HG02870 (cell line): Measurements from ENCODE around the gene SBF2.
"Not testable (repeated sequence)": the region's sequence is repeated elsewhere in the genome, so short reads cannot be mapped to it uniquely, and the experiment has no call there.

ENCODE experiments used
- ATAC-seq: cut with Tn5 transposase; IDR thresholded peaks from one replicate; pipeline ENCODE4 v1.9.1; 2021; ENCODE audit warnings: mild to moderate bottlenecking, moderate library complexity; ENCODE audit not compliant: unreplicated experiment

SBF2 gene

DNA sequence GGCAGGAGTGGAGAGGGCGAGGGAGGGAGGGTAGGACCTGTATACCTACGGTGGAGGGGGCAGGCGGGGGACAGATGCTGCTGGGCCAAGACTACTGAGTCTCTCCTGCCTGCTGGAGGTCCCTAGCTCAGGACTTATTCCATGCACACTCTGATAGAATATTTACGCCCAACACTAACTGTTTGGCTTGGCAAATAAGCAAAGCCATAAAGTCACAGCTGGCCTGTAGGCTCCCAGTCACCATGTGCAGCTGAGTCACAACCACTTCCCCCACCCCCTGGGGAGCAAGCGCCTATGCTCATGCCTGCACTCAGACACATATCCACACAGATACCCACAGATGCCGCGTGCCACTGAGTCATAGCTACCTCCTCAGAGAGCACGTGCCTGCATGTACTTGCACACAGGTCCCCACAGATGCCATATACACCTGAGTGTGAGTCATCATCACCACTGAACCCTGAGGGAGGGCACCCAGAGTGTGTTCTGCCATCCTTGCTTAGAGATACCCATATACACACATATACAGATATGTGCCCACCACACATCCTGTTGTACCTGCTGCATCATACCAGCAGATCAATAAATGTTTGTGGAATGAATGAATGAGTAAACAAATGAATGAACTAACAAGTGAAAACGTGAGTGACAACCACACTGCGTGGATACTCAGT, 534.4 kb downstream of the SBF2 start:
- peak; percentile 34 for ATAC-seq

DNA sequence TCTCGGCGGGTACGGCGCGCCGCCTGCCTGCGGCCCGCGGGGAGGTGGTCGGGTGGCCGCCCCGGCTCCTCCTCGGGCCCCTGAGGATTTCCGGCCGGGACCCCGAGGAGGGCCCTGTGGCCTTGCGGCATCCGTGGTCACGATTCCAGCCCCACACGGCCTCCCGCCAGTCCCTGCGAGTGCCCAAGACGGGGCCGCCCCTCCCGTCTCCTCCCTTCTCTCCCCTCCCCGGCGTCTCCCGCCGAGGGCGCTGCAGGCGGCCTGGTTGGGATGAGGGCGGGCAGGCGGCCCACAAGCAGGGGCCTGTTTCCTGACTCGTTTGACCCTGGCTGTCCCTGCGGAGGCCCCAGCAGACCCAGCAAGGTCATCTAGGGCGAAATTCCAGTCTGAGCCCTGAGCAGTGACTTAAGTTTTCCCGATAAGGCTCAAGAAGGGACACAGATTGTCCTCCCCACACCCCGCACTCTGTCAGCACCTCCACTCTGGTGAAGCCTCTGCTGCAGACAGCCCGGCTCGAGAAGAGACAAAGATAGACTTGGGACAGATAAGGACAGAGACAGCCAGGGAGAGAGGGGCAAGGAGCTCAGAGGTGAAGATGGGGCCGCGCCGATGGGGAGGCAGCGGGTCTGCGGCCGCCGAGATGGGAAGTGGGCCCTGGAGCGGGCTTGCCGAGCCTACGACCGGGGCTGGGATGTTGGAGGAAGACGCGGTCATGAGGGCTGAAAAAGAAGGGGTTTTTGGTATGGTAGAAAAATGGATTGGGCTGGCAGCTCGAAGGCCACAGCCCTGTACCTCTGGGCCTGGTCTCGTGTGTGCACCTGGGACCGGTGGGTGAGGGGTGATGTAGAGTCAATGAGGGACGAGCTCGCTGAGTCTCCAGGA, 535.1 kb downstream of the SBF2 start:
- no peak for ATAC-seq

DNA sequence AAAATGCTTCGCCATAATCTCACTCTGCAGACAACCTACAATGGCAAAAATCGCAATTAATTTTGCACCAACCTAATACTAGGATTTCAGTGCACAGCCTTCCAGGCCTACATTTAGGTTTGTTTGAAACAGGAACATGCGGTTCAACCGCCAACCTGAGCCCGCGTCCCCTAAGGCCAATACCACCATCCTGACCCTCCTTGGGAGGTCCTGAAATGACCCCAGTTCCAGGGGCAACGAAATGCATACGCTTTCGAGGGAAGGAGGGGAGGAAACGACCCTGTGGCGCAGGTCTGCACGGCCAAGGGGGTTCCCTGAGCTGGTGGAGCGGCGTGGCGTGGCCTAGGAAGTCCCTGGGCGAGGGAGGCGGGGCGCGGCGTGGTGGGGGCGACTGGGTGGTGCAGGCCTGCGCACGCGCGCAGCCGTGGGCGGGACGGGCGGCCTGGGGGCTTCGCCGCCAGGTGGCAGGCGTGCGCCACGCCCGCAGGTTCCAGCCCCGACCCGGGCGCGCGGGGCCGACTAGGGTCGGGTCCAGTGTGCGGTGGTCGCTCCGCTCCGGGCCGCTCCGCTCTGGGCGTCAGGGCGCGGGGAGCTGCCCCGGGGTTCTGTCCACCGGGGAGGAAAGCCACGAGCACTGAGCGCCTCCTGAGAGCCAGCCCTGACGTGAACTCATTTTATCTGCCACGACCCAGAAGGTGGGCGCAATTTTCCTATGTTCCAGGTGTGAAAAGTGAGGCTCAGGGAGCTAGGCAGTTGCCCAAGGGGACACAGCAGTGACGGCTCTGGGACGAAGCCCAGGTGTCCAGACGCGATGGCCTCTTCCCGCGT, 536.0 kb downstream of the SBF2 start:
- peak; percentile 46 for ATAC-seq

DNA sequence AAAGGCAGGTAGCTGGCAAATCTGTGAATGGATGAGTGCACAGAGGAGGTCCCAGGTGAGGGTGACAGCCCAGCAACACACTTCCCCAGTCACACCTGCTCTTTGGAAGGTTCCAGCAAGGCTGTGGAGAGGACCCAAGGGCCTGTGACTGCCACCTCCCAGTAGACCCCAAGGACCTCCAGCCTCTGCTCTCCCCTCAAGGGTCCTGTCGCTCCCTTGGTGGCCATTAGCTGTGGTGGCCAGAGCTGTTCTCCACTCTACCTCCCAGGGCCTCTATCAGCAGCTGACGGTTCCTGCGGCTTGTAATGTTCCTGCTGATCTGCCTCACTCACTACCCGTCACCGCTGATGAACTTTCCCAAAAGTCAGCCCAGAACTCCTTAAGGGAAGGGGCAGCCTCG, 537.1 kb downstream of the SBF2 start:
- ATAC-seq, result no peak

DNA sequence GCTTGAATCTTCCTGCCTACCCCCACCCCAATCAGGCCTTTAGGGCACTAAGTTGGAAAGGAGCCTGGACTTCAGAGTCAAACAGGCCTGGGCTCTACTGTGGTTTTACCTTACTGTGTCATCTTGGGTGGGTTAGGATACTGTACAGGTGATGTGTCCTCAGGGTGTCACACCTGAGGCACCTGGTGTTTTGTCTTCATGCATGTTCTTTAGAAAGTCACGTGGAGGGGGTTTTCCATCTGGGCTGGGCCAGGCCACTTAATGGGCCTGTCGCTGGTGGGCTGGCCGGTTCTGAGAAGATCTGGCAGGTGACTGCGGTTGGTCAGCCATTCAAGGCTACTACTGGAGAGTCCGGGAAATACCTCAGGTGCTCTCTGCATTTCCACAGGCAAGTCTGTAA, 537.6 kb downstream of the SBF2 start:
- ATAC-seq, result no peak

DNA sequence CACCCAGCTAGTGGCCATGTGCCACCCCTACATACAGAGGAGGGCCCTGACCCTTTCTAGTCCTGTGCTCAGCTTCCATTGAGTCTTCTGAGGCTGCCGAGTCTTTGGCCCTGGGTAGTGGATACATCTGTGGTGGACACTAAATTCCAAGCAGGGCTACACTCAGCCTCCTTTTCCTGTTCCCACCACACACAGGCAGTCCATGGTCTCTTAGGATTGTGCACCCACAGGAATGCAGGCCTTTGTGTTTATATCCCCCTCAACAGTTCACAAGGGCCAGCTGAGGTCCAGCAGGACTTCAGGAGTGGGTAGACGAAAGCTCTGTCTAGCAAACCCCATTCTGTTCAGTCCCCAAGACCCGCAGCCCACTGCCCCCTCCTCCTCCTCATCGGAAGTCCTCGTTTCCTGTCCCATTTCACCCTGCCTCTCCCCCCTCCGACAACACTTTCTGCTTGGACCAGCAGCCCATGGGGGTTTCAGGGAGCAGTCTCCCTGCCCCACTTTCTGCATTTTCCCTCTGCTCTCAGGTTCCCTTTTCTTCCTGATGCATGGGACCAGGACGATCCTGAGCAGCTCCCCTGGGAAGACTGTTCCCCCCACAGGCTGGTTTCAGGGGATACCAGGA, 538.3 kb downstream of the SBF2 start:
- no peak for ATAC-seq

DNA sequence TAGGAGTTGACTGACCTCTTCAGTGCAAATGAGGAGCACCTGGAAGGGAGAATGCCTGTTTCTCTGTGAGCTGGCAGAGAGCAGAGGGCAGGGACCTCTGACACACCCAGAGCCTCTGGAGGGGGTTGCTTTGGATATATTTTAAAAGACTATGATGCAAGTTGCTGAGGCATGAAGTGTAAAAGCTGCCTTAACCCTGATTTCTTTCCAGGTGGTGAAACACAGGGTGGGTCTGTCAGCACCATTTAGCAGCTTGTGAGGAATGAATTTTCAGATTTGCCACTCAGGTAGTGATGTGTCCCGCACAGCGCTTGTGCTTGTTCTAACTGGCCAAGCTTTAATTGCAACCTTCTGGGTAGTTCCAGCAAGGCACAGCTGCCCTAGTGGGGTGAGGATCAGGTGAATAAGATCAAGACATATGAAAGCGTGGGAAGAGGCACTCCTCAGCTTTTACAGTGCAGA, 540.0 kb downstream of the SBF2 start:
- ATAC-seq, result no peak

DNA sequence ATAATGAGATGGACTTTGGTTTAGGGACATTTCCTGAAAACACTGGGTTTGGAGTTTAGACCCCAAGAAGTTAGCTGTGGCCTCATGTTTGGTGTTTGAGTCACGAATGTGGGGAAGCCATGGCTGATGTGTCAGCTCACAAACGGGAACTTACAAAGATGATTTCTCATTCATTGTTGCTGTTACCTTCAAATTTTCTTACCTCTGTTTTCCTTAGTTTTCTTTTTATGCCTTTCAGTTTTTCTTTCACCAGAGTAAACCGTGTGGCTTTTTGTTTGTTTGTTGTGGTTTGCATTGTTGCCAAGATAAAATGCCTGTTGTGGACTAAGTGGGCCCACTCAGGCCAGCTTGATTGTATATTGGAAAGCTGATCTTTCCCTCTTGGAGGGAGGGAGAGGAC, 541.0 kb downstream of the SBF2 start:
- no peak for ATAC-seq

DNA sequence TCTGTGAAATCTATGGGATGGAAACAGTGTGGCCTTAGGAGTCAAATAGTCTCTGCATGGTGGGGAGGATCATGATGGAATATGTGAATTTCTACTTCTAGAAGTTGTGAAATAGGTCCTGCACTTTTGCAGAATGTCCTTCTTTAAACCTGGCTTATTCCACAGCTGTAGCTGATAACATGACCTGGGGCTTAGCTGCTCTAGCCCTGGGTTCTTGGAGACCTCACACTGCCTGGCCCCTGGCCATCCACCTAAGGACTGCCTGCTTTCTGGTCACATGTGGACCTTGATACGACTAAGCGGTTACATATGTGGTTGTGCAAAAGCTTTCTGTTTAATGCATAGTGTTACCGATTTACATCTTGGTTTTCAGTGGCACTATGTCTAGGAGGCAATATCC, 541.9 kb downstream of the SBF2 start:
- ATAC-seq, result no peak

DNA sequence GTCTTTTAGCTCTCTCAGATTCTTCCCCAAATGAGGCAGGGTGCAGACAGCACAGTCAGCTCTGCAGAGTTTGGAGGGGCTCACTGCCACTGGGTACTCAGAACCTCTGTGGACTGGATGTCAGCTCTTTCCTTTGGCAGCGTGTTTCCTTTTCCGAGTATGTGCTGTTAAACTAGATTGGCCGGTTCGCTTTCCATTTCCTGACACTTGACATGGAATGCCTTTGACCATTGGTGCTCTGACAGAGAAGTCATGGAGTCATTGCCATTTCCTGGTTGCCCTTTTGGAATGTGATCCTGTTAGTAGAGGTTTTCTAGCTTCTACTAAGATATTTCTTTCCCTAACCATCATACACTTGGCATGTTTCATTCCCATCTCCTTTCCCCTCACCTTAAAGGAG, 543.5 kb downstream of the SBF2 start:
- ATAC-seq, result no peak

DNA sequence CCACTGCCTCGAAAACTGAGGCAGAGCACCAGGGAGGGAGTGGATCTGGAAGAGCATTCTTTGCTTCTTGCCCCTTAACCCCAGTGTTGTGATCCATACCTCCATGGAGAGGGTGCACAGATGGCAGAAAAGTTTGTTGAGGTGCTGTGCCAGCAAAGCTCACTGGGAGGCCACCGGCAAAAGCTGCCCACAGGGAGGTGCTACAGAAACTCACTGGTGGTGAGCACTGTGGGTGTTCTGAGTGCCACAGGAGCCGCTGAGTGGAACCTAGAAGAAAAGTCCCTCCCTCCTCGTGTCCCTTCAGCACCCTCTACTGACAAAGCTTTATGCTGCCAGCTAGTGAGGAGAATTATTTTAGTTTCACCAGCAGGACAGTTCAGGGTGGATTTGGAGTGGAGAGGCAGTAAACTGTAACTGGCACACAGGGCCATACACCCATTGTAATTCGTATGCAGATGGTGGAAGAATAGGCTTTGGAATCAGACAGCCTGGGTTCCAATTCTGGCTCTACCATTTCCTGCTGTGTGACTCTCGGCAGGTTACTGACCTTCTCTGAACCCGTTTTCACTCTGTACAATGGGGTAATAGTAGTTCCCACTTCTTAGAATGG, 545.6 kb downstream of the SBF2 start:
- ATAC-seq, result peak; percentile 70

DNA sequence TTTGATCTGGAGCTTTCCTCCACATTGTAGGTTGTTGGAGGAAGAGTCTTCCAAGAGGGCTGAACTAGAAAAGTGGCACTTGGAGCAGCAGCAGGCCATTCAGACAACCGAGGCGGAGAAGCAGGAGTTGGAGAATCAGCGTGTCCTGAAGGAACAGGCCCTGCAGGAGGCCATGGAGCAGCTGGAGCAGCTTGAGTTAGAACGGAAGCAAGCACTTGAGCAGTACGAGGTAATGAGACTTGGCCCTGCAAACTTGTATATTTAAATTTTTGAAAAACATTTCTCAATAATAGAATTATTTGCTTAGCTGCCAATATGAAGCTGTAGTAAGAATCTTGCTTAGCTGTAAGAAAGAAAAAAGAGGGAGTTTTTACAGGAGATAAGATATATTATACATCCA, 546.2 kb downstream of the SBF2 start:
- no peak for ATAC-seq

DNA sequence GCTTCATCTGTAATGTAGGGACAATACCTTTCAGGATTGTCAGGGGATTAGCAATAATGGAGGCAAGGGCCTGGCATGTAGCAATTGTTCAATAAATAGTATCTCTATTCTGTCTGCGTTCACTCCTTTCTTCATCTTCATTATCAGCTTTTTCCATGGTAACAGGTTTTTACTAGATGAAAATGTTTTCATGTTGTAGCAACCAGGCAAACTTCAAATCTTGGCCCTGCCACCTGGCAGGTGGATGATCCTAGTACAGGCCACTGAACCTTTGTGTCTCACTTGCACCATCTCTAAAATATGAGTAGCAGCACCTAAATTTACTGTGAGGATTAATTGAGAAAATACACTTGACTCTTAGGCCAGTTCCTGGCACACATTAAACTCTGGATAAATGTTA, 546.8 kb downstream of the SBF2 start:
- no peak for ATAC-seq

DNA sequence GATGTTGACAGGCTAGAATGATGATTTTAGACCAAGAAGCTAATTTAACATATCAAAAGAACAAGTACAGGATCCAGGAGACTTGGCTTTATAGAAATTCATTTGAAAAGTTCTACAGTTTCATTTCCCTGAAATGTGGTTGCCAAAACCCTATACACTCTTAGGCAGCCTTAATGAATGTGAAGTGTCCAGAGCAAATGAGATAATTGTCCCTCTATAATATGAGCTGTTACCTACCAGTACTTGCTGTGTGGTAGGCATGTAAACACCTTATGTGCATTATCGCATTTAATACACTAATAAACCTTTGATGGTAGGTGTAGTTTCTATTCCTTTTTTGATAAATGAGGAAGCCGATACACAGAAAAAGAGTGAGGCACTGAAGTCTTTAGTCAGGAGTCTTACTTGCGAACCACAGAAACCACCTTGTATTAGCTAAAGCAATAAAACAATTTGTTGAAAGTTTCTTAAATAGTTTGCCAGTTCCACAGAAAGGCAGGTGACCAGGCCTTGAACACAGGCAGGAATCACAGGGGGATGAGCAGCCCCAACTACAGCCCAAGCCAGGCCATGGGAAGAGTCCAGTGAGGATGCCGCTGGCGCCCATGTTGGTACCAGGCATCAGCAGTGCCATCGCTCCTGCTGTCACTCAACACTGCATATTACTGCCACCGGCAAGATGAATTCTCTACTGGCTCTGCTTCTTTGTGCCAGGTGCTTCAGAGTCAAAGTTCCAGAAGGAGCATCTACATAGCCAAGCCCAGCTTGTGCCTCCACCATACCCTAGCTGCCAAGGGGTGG, 548.4 kb downstream of the SBF2 start:
- no peak for ATAC-seq

DNA sequence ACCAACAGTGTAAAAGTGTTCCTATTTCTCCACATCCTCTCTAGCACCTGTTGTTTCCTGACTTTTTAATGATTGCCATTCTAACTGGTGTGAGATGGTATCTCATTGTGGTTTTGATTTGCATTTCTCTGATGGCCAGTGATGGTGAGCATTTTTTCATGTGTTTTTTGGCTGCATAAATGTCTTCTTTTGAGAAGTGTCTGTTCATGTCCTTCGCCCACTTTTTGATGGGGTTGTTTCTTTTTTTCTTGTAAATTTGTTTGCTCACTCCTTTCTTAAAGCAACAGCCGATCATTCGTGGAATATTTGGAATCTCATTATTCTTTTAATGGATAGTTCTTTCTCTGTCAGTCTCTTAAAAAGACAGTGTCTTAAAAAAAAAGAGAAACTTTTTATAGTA, 550.5 kb downstream of the SBF2 start:
- not testable (repeated sequence) for ATAC-seq

DNA sequence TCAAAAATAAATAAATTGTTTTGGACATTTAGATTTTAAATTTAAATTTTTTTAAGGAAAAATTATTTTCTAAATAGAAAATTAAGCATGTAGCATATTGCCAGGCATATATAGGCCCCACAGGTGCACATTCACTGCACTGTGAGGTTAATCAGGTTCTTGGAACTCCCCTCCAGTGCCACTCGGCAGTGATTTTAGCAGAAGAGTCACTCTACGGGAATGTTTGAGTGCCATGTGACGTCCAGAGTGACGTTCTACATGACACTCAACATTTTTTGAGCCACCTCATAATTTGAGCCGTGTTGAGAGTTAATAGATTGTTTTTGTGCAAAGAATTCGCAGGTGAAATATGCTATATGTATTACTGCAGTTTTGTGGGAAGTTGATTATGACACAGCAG, 552.8 kb downstream of the SBF2 start:
- no peak for ATAC-seq

DNA sequence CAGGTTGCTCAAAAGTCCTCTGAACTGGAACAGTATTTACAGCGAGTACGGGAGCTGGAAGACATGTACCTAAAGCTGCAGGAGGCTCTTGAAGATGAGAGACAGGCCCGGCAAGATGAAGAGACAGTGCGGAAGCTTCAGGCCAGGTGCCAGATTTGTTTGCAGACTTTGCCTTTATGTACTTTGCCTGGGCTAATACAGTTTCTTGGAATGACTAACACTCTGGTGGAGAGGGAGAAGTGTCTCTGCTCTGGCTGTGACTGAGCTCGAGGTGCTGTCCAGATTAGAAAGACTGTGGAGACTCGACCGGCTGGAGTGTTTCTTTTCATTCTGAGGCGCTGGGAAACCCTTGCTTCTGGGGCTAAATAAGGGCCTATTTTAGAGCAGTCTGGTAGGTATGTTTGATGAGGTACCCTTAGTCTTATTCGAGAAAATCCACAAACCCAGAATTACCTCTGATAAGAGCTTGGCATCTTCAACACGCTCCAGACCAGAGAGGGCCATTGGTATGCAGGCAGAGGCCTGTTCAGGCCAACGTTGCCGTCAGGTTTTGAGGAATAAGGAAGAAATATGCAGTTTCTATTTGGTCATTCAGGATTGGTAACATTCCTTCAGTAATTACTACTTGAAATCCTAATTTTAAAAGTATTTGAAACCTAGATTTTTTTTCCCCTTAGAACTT, 553.7 kb downstream of the SBF2 start:
- ATAC-seq, result peak; percentile 56

DNA sequence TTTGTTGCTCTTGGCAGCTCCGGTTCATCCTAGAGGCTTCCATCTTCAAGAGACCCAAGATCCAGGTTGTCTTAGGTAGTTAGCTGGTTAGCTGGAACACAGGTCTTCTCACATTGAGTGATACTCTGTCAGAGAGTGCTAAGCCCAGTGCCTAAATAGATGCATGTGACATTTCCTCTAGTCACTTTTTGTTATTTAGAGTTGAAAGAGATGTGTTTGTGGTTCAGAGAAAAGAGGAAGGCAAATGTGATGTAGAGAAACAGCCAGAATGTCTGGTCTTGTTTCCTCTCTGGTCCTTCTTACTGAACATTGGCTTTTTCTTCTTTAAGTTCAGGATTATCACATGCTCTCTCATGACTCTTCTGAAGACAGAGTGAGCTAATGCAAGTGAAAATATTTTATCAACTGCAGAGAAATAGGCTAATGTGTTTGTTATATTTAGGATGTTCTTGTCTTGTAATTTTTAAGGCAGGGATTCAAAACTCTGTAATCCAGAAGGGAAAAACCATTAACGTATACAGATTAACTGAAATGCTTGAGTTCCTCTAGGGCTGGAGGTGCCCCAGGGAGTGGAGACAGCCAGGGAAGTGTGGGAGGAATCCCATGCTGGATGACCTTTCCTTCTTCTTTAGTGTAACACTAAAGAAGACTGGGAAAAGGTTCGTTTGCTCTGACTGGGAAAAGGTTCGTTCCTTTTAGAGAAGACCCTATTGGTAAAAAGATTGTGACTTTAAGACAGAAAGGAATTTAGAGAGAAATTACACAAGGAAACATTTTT, 554.7 kb downstream of the SBF2 start:
- ATAC-seq, result no peak
